Measurements from ENCODE around the gene KRTAP10-5. TPM values are rescaled to one million over a fixed set of nuclear protein-coding genes. Genes with fewer than 3 reads are reported as not detected.
"Not testable (repeated sequence)": the region's sequence is repeated elsewhere in the genome, so short reads cannot be mapped to it uniquely, and the experiment has no call there.

KRTAP10-5 gene
- total RNA-seq, 1 experiment from 2014 or later: not detected

- Histone ChIP-seq H3K27me3 (ENCODE audit: insufficient read depth, low read length) (no peaks in the 10 kb centered on the region), H3K9me2 (ENCODE audit: insufficient read depth) (no peaks in the 10 kb centered on the region), H3K4me2 (ENCODE audit: low read length) (no peak overlapping the region), H3K4me1 (ENCODE audit: control insufficient read depth in 1 of 2, insufficient read depth in 2 of 2, low read length in 2 of 2) (no peaks in the 10 kb centered on the region), H3K36me3 (ENCODE audit: control insufficient read depth in 1 of 2, insufficient read depth in 2 of 2, low read length in 2 of 2) (no peaks in the 10 kb centered on the region), H3K9ac (ENCODE audit: low read length) (no peak overlapping the region), H3K79me2 (ENCODE audit: insufficient read depth, low read length) (no peaks in the 10 kb centered on the region), H2AFZ (ENCODE audit: low read depth, low read length, poor library complexity, severe bottlenecking) (no peak overlapping the region), H3K4me3 (replicated peaks in 1 of 2; ENCODE audit: low read depth in 1 of 2, low read length in 2 of 2) (no peak overlapping the region), H3K27ac (ENCODE audit: low read depth, low read length) (no peak overlapping the region), H3K9me3 (ENCODE audit: control insufficient read depth in 1 of 2, insufficient read depth in 1 of 2, low read depth in 1 of 2, low read length in 2 of 2) (peaks cover 3 to 5% of the 10 kb centered on the region in 2 experiments; a peak in 2 of 4 replicates), H4K20me1 (ENCODE audit: insufficient read depth) (no peaks in the 10 kb centered on the region)
- TF ChIP-seq TCF7L2 (IDR thresholded peaks at IDR 0.05; ENCODE audit: borderline replicate concordance, extremely low read depth, insufficient read depth, insufficient read length) (no peak), EZH2phosphoT487 (IDR thresholded peaks at IDR 0.05; ENCODE audit: borderline replicate concordance) (no peak), FOSL1 (IDR thresholded peaks at IDR 0.05; ENCODE audit: low read depth) (no peak), ELF1 (IDR thresholded peaks at IDR 0.05; ENCODE audit: borderline replicate concordance, low read depth) (no peak), YY1 (IDR thresholded peaks at IDR 0.05; ENCODE audit: extremely low read depth, insufficient replicate concordance, low read depth, low read length) (no peak), REST (IDR thresholded peaks at IDR 0.05; ENCODE audit: low read depth) (no peak), ZNF274 (IDR thresholded peaks at IDR 0.05; ENCODE audit: low read depth, low read length) (no peak), EZH2 (IDR thresholded peaks at IDR 0.05) (no peak), JUND (IDR thresholded peaks at IDR 0.05) (no peak), SRF (IDR thresholded peaks at IDR 0.05; ENCODE audit: low read depth) (no peak), POLR2AphosphoS5 (IDR thresholded peaks at IDR 0.05; ENCODE audit: low read depth, low read length) (no peak)
- ChIA-PET RAD21 (ENCODE audit: low non-redundant PET in 1 of 2, low total read pairs in 2 of 2, uncharacterized antibody in 2 of 2, unreplicated experiment in 2 of 2) (no interaction called here), POLR2A (no interaction called here), CTCF (no interaction called here)
- ATAC-seq: no peak
- intact Hi-C loops (cut with micrococcal nuclease): no loop called here
- BruUV-seq (replicated peaks): no TSS peak
- DNase-seq (ENCODE audit: low read depth, low spot score): no peak
These were observed 31.1 kb upstream of the KRTAP10-5 start for GRCh38 chr21:44611551-44611950.

GRCh38 chr21:44610157-44610843 is 29.9 kb upstream of the KRTAP10-5 start:
- H3K9ac ChIP-seq (ENCODE audit: low read length); H3K79me2 ChIP-seq (ENCODE audit: insufficient read depth, low read length); H3K4me2 ChIP-seq (ENCODE audit: low read length); BruUV-seq (replicated peaks); H3K27me3 ChIP-seq (ENCODE audit: insufficient read depth, low read length); RAD21 ChIA-PET (ENCODE audit: low non-redundant PET in 1 of 2, low total read pairs in 2 of 2, uncharacterized antibody in 2 of 2, unreplicated experiment in 2 of 2); DNase-seq (ENCODE audit: low read depth, low spot score); H3K4me3 ChIP-seq (replicated peaks in 1 of 2; ENCODE audit: low read depth in 1 of 2, low read length in 2 of 2); intact Hi-C loops (cut with micrococcal nuclease); CTCF ChIA-PET; ATAC-seq; H3K9me2 ChIP-seq (ENCODE audit: insufficient read depth); H3K27ac ChIP-seq (ENCODE audit: low read depth, low read length); H4K20me1 ChIP-seq (ENCODE audit: insufficient read depth); POLR2A ChIA-PET; H3K36me3 ChIP-seq (ENCODE audit: control insufficient read depth in 1 of 2, insufficient read depth in 2 of 2, low read length in 2 of 2); H3K9me3 ChIP-seq (ENCODE audit: control insufficient read depth in 1 of 2, insufficient read depth in 1 of 2, low read depth in 1 of 2, low read length in 2 of 2); H2AFZ ChIP-seq (ENCODE audit: low read depth, low read length, poor library complexity, severe bottlenecking); H3K4me1 ChIP-seq (ENCODE audit: control insufficient read depth in 1 of 2, insufficient read depth in 2 of 2, low read length in 2 of 2): not testable (repeated sequence)
